ENCODE results near the gene ELOVL6.

The ELOVL6 gene

DNA sequence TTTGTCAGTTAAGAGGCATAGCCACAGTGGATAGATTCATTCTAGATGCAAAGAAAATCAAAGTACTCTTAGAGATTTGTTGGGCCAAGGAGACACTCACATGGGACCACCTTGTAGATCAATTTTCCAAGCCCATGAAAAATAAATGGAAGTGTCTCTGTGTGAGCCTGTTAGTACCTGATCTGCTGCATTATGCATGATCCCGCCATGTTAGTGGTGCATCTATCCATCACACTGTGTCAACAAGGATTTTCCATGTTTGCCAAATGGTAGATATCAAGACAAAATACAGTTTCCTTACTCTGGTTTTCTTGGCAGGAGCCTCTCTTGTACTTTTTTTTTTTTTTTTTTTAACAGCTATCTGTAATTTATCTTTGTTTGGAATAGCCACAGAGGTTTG, 173.4 kb downstream of the ELOVL6 start:
- no peak for DNase-seq (ENCODE audit: low read depth)

DNA sequence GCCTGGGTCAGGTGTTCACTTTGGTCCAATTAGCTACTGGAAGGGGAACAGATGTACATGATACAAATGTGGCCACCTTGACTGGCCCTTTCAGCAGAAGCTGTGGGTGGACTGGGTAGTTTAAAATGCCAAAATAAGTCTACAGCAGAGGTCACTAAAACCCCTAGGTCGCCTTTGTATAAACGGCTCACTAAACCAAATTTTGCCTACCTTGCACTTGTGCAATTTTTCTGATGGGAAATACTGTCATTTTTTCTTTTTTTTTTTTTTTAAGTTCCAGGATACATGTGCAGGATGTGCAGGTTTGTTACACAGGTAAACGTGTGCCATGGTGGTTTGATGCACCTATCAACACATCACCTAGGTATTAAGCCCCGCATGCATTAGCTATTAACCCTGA, 176.0 kb downstream of the ELOVL6 start:
- no peak for DNase-seq (ENCODE audit: low read depth)

DNA sequence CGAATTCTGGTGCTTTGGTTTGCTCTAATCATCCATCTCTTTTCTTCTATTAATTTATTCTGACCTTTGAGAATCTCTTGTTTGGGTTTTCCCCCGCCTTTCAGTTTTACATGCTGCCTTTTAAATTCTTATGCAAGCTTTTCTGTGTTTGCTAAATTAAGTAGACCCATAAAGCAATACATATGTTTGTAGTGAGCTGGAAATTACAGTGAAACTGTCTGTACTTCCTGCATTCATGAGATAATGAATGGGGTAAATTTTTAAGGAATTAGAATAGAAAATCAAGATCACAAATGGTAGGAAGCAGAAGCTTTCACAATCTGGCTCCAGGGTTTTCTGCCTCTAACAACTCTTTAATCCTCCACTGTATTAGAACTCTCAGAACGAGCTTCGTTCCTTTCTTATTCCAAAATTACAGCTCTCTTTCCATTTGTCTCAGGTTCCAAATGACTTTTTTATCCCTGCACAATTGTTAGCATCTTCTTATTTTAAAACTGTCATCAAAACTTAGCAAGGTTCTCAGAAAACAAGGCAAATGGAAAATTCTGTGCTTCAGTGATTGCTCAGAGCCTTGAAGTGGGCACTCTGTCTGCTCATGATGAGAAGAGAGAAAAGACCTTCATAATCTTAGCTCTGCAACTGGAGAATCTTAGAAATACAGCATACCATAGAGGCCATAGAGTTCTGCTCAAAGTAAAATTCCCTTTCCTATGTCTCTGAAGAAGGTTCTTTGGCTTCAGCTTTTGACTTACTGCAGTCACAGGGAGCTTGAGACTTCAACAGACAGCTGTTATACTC, 177.6 kb downstream of the ELOVL6 start:
- no peak for DNase-seq (ENCODE audit: low read depth)

DNA sequence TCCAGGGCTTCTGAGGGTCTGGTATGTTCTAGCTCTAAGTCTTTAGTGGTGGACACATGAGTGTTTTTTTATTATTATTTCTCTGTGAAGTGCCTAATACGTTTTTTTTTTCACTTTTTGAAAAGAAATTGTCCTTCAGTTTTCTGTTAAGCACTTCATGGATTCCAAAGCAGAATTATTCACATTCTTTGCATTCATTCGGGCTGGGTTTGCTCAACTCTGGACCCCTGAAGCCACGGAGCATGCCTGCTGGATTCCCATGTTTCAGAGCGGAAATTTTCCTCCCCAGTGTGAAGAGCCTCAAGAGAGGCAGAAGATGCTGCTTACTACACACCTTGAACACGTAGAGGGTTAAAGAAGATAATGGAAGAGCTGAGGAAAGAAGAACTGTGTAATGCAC, 178.3 kb downstream of the ELOVL6 start:
- no peak for DNase-seq (ENCODE audit: low read depth)

DNA sequence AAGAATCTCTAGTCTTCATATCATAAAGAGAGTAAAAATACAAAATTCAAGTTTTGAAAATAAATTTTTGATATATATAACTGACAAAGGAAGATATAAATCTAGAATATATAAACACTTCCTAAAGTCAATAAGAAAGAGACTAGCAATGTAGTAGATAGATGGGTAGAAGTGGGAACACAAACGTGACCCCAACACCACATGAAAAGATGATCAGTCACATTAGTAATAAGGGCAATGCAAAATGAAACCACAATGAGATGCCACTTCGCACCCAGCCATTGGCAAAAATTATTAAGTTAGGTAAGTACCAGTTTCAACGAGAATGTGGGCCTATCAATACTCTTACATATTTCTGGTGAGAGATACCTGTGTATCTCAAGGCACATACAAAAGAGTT, 179.3 kb downstream of the ELOVL6 start:
- DNase-seq (ENCODE audit: low read depth) = no peak

DNA sequence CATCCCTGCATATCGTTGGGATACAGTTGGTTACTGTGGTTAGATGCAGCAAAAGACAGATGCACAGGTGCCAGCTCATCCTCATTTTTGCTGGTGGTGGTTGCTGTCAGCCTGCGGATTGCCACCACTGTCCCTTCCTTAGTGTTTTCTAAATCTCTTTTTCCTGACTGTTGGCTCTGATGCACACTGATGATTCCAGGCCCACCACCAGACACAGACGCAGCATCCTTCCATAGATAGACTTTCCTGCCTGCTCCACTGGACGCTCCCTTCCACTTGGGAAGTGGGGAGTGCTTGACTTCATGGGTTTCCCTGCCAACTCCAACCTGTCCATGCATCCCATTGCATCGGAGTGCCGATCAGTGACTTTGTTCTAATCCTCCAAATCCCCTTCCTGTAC, 184.2 kb downstream of the ELOVL6 start:
- no peak for DNase-seq (ENCODE audit: low read depth)

DNA sequence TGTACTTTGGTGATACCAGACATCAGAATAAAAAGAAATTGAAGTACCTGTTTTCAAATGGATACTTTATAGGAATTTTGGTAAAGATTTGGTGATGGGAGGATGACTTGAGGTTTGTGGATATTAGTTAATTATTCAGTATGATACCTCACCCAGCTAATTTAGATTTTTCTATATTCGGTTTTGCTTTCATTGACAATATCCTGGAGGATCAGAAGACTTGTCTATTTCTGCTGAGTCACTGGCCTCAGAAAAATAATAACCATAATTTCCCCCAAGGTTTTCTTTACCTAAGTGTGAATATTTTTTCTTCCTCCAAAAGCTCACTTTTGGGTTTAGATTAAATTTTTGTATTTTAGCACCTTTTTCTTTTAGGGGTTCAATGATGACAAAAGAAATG, 185.5 kb downstream of the ELOVL6 start:
- DNase-seq (ENCODE audit: low read depth) = no peak

DNA sequence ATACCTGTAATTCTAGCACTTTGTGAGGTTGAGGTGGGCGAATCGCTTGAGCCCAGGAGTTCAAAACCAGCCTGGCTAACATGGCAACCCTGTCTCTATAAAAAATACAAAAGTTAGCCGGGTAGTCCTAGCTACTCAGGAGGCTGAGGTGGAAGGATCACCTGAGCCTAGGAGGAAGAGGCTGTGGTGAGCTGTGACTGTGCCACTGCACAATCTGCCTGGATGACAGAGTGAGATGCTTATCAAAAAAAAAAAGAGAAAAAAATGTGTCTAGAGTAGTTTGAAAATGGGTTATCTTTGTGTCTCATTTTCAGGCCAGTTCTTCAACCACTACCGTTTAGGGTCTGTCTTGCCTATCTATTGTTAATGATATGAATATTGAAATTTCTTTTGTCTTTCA, 187.6 kb downstream of the ELOVL6 start:
- DNase-seq (ENCODE audit: low read depth) = no peak

DNA sequence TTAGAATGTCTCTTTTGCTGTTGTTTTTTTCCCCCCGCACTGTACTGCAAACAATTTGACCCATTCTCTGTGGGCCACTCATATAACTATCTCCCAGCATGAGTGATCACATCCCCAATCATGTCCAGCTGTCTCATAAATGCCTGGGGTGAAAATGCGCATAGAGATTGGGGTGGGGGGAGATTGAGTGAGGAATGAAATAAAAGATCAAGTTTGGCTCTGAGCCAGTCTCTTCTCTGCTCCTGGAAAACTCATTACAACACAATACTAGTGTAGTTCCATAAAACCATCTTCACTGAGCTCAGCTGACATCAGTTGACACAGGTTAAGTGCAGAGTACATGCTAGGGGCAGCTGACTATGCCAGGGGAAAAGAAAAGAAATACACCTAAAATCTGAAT, 188.9 kb downstream of the ELOVL6 start:
- no peak for DNase-seq (ENCODE audit: low read depth)

DNA sequence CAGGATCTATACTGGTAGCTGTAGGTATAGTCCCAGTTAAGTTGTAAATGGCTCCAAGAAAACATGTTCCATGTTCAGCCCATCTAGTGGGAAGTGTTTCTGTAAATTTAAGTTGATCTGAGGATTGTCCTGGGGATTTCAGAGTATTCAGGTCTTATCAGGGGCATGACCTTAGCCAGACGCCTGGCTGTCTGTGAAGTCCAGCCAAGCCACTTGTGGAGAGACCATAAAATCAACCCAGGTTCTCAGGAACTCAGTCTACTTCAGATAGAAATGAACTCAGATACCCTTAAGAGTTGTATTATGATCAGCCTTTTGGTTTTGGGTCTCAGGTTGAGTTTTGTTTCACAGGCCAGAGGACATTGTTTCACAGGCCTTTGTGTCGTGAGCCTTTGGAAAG, 189.9 kb downstream of the ELOVL6 start:
- no peak for DNase-seq (ENCODE audit: low read depth)

DNA sequence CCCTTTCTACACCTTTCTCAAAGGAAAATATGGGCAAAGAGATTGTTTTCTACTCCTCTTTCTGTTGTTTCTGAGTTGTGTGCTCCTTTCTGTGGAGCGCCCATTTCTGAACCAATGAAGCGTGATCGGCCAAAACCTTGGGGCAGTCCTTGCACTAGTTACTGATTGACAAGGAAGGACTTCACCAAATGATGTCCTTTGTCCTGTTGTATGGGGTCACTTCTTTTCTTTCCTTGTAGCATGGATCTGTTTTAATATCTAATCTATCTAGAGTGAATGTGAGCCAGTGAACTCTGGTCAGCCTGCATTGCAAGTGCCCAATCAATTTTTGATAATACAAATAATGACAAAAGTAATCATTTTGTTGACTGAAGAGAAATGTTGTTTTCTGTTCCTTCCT, 191.2 kb downstream of the ELOVL6 start:
- DNase-seq (ENCODE audit: low read depth) = no peak

DNA sequence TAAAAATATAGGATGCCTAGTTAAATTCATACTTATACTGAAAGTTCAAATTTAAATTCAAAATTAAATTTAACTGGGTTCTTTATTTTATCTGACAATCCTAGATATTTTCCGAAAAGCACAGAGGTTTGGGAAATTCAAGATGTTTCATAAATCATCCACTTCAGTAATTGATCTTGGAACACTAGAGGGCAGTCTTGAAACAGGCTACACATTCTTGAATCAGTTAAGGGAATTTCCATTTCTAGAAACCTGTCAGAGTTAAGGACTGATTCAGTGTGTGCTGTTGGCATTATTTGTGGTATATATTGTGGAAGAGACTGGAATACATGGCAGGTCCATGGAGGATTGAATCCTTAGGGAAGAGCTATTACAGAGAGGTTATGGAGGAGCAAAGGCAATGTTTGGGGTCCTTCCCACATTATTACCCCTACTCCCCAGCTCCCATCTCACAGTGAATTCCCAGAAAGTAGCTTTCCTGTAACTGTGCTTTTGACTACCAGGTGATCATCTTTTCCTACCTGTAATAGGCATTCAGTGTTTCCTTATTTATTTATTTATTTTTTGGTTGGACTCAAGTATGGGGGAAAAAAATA, 192.9 kb downstream of the ELOVL6 start:
- no peak for DNase-seq (ENCODE audit: low read depth)

DNA sequence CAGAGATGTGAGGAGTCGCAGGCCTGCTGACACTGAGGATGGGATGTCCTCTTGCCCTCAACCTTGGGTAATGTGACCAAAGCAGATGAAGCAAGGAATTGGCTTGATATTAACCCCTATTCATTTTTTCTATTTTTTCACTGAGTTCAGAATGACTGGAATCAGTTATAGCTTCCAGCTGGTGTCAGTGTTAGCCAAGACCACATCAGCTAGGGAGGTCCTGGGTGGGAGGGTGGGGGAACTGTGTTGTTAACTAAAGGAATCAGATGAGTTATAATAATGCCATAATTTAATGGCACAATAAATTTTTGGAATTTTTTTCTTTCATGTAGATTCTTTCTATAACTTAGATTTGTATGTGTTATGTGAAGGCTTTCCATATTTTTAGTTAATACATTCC, 193.9 kb downstream of the ELOVL6 start:
- DNase-seq (ENCODE audit: low read depth) = no peak

DNA sequence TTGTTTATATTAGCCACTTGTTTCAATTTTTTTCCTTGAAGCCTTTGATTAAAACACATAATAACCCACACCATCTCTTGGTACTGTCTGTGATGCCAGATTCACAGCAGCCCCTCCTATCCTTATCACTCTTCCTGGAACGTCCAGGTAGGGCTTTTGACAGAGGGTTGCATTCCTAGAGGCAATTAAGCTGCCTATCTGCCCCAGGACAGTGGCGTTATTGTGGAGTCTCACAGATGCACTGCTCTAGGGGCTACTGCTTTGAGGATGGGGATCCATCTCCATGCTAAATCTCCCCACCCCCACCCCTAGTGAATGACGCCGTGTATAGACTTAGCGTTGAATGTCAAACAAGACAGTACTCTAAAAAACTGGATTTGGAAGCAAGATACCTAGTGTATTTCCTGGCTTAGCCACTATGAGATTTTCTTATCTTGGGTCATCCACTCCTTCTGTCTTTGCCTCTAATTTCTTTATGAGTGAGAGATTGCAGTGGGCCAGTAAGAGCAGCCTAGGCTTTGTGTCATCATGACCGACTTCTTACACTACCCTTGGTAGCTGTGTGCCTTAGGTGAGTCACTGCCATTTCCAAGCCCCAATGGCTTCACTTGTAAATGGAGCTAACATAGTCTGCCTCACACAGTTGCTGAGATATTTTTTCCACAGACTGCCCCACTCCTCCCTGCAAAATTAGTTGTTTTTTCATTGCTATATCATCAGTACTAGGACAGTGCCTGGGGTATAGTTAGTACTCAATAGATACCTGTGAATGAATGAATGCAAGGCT, 194.8 kb downstream of the ELOVL6 start:
- no peak for DNase-seq (ENCODE audit: low read depth)

DNA sequence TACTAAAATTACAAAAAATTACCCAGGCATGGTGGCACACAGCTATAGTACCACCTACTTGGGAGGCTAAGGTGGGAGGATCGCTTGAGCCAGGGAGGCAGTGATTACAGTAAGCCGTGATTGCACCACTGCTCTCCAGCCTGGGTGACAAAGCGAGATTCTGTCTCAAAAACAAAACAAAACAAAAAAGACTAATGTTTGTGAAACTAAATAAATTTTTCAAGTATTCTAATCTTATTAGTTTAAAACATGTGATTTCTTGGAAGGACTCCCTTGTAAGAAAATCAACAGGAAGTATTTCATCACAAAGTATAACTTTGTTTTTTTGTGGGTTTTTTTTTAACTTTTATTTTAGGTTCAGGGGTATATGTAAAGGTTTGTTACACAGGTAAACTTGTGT, 196.1 kb downstream of the ELOVL6 start:
- no peak for DNase-seq (ENCODE audit: low read depth)

DNA sequence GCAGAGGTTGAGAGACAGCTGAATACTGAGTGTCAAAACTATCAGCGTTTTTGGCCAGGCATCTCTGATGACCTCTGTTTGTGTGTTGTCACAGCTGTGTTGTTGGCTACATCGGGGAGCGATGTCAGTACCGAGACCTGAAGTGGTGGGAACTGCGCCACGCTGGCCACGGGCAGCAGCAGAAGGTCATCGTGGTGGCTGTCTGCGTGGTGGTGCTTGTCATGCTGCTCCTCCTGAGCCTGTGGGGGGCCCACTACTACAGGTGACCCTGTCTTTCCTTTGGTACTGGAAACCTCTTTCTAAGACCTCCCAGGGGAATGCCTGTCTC, 198.9 kb downstream of the ELOVL6 start:
- DNase-seq (ENCODE audit: low read depth) = no peak

DNA sequence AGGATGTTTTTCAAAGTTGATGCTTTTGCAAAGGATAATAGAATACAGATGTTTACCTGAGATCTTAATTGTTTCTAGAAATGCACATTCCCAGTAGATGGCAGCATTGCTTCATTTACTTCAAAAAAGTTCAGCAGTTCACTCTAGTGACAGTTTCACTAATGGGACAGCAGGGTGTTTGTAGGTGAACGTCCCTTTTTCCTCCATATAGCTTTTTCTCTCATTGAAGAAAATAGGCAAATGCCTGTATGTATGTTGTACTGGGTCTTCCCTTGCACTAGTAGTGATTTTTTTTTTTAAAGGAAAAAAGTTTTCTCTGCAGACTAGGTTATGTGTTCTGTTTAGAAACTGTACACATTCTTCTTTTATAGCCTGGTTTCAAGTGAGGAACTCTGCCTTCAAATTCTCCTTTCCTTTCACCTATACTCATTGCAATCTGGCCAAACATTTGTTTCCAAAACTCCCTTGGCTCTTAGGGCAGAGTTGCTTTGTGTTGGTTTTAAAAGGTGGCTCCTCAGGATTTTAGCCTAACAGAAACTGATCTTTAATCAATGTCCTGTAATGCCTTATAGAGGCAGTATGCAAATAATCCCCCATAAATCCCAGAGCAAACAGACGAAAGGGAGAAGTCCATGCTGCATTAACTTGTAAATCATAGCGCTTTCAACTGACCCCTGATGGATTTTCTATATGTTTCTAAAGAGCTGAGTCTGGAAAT, 199.4 kb downstream of the ELOVL6 start:
- DNase-seq (ENCODE audit: low read depth) = no peak

DNA sequence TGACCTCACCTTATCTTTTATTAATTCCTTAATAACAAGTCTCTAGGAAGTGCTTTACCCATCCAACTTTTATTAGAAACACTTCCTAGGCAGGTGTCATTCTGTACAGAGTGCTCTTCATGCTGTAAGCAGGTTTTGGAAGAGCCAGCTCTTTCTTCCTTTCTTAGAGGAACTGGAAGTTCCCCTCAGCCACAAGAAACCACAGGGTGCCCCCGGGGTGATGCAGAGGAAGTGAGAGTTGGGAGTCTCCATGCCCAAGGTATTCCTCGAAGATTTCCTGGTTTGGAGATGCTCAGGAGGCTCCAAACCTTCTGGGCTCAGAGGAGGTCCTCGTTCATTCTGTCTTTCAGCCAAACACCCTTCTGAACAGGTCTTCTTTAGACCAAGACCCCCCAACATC, 201.9 kb downstream of the ELOVL6 start:
- DNase-seq (ENCODE audit: low read depth) = no peak
